NCI-H82 (cell line): ENCODE results near the gene EMC1.
"Not testable (repeated sequence)": the region's sequence is repeated elsewhere in the genome, so short reads cannot be mapped to it uniquely, and the experiment has no call there.

Experiments used
- DNase-seq: peaks from one replicate; lab custom pipeline; 2025; lab: John Stamatoyannopoulos, UW

EMC1 gene

GRCh38 chr1:19260211-19261138 lies 9.2 kb upstream of the EMC1 start:
- peak; percentile 36 for DNase-seq

- no peak for DNase-seq
These were observed 7.0 kb upstream of the EMC1 start for GRCh38 chr1:19258353-19258752.

GRCh38 chr1:19257178-19257914 lies 6.0 kb upstream of the EMC1 start:
- no peak for DNase-seq

- not testable (repeated sequence) for DNase-seq
These were observed 5.0 kb upstream of the EMC1 start for GRCh38 chr1:19256301-19256700.

- DNase-seq: no peak
These were observed 4.0 kb upstream of the EMC1 start for GRCh38 chr1:19255288-19255687.

GRCh38 chr1:19254416-19254815 lies 3.1 kb upstream of the EMC1 start:
- no peak for DNase-seq

- no peak for DNase-seq
These were observed 557 bp downstream of the EMC1 start for GRCh38 chr1:19250629-19251304.

GRCh38 chr1:19240673-19241538 lies 10.4 kb downstream of the EMC1 start:
- DNase-seq: peak; percentile 98

- DNase-seq: peak; percentile 34
These were observed 11.4 kb downstream of the EMC1 start for GRCh38 chr1:19239876-19240275.

GRCh38 chr1:19234224-19234623 lies 17.1 kb downstream of the EMC1 start:
- DNase-seq: no peak

- DNase-seq: peak; percentile 18
These were observed 18.8 kb downstream of the EMC1 start for GRCh38 chr1:19232524-19232846.

GRCh38 chr1:19231736-19232523 lies 19.4 kb downstream of the EMC1 start:
- not testable (repeated sequence) for DNase-seq

GRCh38 chr1:19229828-19230325 lies 21.4 kb downstream of the EMC1 start:
- DNase-seq: no peak

- no peak for DNase-seq
These were observed 22.1 kb downstream of the EMC1 start for GRCh38 chr1:19229229-19229628.

GRCh38 chr1:19222979-19223824 lies 28.1 kb downstream of the EMC1 start:
- no peak for DNase-seq

- no peak for DNase-seq
These were observed 28.8 kb downstream of the EMC1 start for GRCh38 chr1:19222573-19222972.

GRCh38 chr1:19220991-19221390 lies 30.3 kb downstream of the EMC1 start:
- DNase-seq: no peak

- no peak for DNase-seq
These were observed 31.1 kb downstream of the EMC1 start for GRCh38 chr1:19220080-19220846.

GRCh38 chr1:19219451-19219850 lies 31.9 kb downstream of the EMC1 start:
- peak; percentile 44 for DNase-seq
